ENCODE data around the gene UPF1. TPM values are rescaled to one million over a fixed set of nuclear protein-coding genes. Genes with fewer than 3 reads are reported as not detected.

Gene UPF1
- total RNA-seq, 1 donor from 2014 or later = 76.5 TPM

DNA sequence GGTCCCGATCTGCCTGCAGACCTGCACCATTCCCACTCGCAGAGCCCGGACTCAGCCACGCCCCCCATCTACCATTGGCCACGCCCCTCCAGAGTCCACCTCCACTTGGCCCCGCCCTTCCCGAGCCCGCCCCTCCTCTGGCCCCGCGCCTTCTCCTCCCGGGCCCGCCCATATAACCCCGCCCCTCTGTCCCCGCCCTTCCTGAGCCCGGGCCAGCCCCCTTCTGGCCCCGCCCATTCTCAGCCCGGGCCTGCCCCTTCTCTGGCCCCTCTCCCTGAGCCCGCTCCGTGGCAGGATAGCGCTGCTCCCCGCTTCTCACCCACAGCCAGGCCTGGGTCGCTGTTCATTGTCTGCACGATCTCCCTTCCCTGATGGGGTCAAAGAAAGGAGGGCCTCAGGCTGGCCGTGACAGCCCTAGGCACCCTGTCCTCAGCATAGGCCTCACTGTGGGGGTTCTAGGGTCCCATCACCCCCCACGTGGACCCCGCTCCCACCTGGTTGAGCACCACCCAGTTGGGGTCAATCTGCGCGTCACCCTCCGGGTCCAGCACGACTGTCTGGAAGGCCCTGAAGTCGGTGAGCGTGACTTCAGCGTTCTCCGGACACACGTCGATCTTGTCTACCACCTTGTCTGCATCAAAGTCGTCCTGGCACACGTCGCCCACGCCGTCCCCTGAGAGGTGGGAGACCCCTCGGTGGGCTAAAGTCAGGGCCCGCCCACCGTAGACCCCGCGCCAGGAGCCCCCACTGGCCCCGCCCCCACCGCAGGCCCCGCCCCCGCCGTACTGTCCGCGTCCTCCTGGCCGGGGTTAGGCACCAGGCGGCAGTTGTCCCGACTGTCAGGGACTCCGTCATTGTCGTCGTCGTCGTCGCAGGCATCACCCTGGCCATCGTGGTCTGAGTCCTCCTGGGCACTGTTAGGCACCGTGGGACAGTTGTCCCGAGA lies 46.3 kb upstream of the UPF1 start:
- Mint-ChIP-seq H3K4me1 (ENCODE audit: unreplicated experiment) (peaks cover 4% of the 10 kb centered on the region), H3K36me3 (no peaks in the 10 kb centered on the region), H3K9me3 (no peaks in the 10 kb centered on the region), H3K4me3 (peak overlapping the region; percentile 31), H3K27ac (no peak overlapping the region), H3K27me3 (peaks cover 60% of the 10 kb centered on the region)
- peak; percentile 84 for DNase-seq (ENCODE audit: extremely low spot score, unreplicated experiment)
- TF ChIP-seq, protein P1, sequence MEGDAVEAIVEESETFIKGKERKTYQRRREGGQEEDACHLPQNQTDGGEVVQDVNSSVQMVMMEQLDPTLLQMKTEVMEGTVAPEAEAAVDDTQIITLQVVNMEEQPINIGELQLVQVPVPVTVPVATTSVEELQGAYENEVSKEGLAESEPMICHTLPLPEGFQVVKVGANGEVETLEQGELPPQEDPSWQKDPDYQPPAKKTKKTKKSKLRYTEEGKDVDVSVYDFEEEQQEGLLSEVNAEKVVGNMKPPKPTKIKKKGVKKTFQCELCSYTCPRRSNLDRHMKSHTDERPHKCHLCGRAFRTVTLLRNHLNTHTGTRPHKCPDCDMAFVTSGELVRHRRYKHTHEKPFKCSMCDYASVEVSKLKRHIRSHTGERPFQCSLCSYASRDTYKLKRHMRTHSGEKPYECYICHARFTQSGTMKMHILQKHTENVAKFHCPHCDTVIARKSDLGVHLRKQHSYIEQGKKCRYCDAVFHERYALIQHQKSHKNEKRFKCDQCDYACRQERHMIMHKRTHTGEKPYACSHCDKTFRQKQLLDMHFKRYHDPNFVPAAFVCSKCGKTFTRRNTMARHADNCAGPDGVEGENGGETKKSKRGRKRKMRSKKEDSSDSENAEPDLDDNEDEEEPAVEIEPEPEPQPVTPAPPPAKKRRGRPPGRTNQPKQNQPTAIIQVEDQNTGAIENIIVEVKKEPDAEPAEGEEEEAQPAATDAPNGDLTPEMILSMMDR (conservative IDR thresholded peaks at IDR 0.05) = no peak

DNA sequence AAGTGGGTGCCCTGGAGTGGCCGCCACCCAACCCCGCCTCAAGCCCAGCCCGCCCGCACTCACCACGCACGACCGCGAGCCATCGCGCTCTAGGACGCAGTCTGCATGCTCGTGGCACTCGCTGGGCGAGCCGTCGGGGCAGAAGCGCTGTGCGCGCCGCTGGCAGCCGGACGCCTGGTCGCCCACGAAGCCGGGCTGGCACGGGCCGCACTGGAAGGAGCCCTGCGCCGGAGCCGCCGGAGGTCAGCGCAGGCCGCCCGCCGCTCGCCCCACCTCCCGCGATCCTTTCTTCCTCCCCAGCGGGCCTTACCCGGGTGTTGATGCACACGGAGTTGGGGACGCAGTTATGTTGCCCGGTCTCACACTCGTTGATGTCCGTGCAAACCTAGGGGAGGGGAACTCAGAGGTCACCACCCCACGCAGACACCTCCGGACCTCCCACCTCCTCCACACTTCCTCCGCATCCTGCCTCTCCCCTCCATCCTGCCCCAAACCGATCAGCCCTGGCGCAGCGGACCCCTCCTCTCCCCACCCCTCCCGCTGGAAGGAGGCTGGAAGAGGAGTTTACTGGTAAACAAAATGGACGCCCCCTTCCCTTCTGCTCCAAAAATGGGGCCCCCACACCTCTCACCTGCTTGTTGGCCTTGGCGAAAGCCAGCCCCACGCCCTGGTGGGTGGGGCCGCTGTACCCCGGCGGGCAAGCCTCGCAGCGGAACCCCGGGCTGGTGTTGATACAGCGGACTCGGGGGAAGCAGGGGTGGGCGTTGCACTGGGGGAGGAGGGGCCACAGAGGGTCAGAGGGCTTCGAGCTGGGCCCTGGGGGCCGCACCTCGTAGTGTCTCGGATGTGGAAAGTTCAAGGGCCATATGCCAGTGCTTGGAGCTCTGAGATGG lies 43.0 kb upstream of the UPF1 start:
- no peak overlapping the region for H3K27ac Mint-ChIP-seq
- TF ChIP-seq, protein P1 (conservative IDR thresholded peaks at IDR 0.05) = no peak
- H3K9me3 Mint-ChIP-seq = no peaks in the 10 kb centered on the region
- H3K36me3 Mint-ChIP-seq = no peaks in the 10 kb centered on the region
- DNase-seq (ENCODE audit: extremely low spot score, unreplicated experiment) = no peak
- H3K4me3 Mint-ChIP-seq = peak overlapping the region; percentile 80
- H3K27me3 Mint-ChIP-seq = peaks cover 92% of the 10 kb centered on the region
- peaks cover 4% of the 10 kb centered on the region for H3K4me1 Mint-ChIP-seq (ENCODE audit: unreplicated experiment)

DNA sequence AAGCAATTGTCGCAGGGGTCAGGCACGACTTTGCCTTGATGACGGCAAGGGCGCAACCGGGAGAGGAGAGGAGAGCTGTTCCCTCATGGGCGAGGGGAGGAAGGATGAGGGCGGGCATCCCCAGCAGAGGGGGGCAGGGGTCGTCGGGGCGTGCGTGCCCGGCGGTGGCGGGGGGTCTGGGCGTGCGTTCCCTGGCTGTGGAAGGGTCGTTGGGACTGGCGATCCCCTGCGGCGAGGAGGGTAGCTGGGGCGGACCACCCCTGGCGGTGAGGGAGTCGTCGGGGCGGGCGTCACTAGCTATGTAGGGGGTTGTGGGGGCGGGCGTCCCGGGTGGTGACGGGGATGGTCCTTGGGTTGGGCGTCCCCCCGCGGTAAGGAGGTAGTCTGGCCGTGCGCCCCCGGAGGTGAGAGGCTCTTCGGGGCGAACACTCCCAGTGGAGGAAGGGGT lies 42.3 kb upstream of the UPF1 start:
- Mint-ChIP-seq H3K4me1 (ENCODE audit: unreplicated experiment) (peaks cover 4% of the 10 kb centered on the region), H3K27ac (no peak overlapping the region), H3K9me3 (no peaks in the 10 kb centered on the region), H3K36me3 (no peaks in the 10 kb centered on the region), H3K4me3 (peak overlapping the region; percentile 80), H3K27me3 (peaks cover 90% of the 10 kb centered on the region)
- TF ChIP-seq, protein P1 (conservative IDR thresholded peaks at IDR 0.05) = no peak
- DNase-seq (ENCODE audit: extremely low spot score, unreplicated experiment) = peak; percentile 69

DNA sequence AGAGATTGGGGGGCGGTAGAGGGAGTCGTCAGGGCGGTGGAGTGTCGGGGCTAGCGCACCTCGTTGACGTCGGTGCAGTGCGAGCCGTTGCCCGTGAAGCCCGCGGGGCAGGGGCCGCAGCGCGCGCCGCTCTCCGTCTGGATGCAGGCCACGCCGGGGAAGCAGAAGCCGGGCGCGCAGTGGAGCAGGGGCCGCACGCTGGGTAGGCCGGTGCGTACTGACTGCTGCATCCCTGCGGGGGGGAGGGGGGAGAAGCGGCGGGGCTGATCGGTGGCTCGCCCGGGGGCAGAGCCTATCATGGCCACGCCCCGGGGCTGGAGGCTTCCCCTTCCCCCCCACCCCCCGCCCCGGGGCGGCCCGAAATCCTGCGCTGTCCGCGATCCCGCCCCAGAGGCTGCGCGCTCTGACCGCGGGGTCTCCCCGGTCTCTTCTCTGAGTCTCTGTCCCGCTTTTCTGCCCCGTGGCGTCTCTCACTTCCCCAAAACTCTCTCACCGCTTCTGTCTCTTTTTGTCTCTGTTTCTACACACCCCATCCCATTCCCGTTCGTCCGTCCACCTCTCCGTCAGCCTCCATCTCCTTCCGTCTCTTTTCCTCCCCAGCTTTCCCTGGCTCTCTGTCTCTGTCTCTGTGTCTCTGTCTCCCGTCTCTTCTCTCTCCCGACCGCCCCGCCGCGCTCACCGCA lies 41.7 kb upstream of the UPF1 start:
- Mint-ChIP-seq H3K27me3 (peaks cover 90% of the 10 kb centered on the region), H3K27ac (peak overlapping the region; percentile 44), H3K9me3 (no peaks in the 10 kb centered on the region), H3K36me3 (no peaks in the 10 kb centered on the region), H3K4me3 (peak overlapping the region; percentile 83), H3K4me1 (ENCODE audit: unreplicated experiment) (peaks cover 4% of the 10 kb centered on the region)
- peak; percentile 70 for DNase-seq (ENCODE audit: extremely low spot score, unreplicated experiment)
- TF ChIP-seq, protein P1 (conservative IDR thresholded peaks at IDR 0.05) = no peak

Data from type B pancreatic cell (in vitro differentiated cells).